H54 (cell line): ENCODE results near the gene CRYGN.

Source experiments
- DNase-seq: peaks from one replicate; pipeline ENCODE4 v3.0.0; 2011; ENCODE audit warnings: low spot score, mixed read lengths; ENCODE audit not compliant: insufficient read length
- FAIRE-seq: peaks from 3 replicates; lab custom pipeline; 2011; peaks lifted over from hg19 to GRCh38; lab: Jason Lieb, UNC
- POLR2A ChIP-seq: IDR thresholded peaks from 2 replicates; pipeline ENCODE4 v1.6.1; 2011; ENCODE audit warnings: low read depth, mild to moderate bottlenecking, low read length

Gene CRYGN, protein sequence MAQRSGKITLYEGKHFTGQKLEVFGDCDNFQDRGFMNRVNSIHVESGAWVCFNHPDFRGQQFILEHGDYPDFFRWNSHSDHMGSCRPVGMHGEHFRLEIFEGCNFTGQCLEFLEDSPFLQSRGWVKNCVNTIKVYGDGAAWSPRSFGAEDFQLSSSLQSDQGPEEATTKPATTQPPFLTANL

GRCh38 chr7:151439855-151440798, at the start of gene CRYGN:
CRYGN (minus strand) TSS chr7:151440141; CDS start chr7:151439917, 224 bp downstream.
- FAIRE-seq (no peak), DNase-seq (no peak)
- TF ChIP-seq POLR2A: no peak

DNA sequence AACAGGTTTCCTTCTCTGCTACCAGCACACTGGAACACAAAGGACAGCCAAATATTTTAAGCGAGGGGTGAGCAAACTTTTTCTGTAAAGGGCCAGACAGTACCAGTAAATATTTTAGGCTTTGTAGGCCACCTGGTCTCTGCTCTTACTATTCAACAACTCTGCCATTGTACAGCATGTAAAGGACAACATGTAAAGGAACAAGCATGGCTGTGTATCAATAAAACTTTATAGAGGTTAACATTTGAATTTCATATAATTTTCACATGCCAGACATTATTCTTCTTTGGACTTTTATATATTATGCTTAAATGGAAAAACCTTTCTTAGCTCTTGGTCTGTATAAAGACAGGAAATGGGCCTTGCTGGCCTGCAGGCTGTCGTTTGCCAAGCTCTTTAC, 49.6 kb upstream of the CRYGN start:
- DNase-seq (no peak), FAIRE-seq (no peak)
- TF ChIP-seq POLR2A: no peak

DNA sequence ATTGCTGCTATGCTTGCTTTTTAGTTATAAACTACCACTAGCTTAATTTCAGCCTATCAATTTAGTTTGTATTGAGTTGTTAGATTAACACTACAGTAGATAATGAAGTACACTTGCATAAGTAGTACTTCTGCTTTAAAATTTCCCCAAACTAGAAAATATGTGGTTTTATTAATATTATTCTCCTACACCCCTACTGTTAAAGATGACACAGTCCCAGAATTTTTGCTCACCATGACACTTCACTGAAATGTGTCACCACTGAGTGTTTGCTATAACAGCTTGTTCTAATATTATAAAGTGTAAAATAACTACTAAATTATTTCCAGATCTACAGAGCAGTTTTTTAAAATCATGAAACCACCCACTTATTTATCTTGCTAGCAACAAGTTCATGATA, 48.2 kb upstream of the CRYGN start:
- TF ChIP-seq POLR2A: no peak
- DNase-seq (no peak), FAIRE-seq (no peak)

DNA sequence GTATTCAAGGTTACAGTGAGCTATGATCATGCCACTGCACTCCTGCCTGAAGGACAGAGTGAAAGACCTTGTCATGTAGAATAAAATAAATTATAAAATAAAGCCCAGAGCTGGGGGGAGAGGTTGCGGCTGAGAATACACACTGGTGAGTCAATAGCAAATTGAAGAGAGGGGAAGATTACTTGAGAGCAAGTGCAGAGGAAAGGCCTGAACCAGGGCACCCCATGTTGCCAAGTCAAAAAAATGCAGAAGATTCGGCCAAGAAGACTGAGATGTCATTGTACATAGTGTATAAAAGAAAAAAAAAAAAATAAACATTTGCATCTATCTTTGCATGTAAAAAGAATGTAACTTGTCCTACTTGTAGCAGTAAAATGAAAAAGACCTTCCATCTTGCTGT, 47.3 kb upstream of the CRYGN start:
- FAIRE-seq (no peak), DNase-seq (no peak)
- TF ChIP-seq POLR2A: no peak

DNA sequence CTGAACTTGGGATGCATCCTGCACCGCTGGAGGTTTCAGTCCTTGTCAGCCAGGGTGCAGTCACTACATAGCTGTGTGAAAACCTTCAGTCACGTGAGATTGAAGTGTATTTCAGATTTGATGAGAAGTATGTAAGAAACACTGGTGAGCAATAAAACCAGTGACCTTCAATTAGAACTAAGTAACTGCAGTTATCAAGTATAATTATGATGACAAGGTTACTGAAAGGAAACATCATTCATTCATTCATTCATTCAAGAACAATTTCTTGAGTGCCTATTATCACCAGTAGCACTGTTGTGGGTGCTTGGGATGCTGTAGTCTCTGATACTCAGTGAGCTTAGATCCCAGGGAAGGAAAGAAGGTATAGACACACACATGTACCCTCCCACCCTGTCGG, 46.1 kb upstream of the CRYGN start:
- TF ChIP-seq POLR2A: no peak
- FAIRE-seq (no peak), DNase-seq (no peak)

DNA sequence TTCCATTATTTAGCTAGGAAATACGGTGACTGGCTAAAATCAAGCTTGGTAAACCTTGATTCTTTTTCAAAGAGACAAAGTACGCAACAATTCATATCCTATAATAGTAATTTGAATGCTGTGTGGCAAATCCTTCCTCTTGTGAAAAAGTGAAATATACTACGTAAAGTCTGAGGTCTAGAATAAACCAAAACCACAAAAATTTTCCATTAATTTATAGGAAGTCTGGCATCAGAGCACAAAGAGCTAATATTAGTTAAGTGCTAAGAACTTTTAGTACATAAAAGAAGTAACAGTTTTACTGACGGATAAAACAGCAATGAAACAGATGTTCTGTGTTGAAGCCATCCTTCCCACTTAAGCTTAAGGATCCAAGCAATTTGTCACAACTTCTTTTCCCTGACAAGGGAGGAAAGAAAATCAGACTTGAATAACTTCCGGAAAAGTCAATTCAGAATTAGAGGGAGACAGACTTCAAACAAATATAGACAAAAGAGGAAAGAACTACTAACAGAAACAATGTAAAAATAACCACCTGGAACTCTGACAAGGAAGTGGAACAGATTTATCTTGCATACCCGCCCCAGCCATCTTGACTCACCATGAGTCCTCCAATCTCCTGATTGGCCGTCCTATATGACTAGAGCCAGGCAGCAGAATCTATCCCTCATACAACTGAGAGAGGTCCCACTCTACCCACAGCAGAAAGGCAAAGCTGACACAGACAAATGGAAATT, 45.2 kb upstream of the CRYGN start:
- DNase-seq: peak; percentile 36
- TF ChIP-seq POLR2A: no peak
- FAIRE-seq: peak; percentile 78

DNA sequence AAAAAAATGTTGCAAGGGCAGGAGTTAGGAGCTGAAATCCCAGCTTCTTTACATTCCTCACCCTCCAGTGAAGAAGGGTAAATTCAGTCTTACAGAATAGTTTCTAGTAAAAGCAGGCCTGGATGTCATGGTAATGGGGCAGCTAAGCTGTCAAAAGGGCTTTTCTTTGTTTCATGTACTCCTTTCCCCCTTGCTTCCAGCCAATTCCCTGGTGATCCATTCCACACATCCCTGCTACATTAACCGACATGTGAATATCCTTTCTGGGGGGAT, 43.7 kb upstream of the CRYGN start:
- no peak for DNase-seq
- no peak for TF ChIP-seq POLR2A
- FAIRE-seq: no peak

GRCh38 chr7:151482883-151483710, 43.2 kb upstream of the CRYGN start:
- FAIRE-seq (no peak), DNase-seq (no peak)
- no peak for TF ChIP-seq POLR2A

GRCh38 chr7:151481650-151482505, 41.9 kb upstream of the CRYGN start:
- TF ChIP-seq POLR2A: no peak
- FAIRE-seq (no peak), DNase-seq (no peak)

GRCh38 chr7:151477867-151478266, 37.9 kb upstream of the CRYGN start:
- no peak for TF ChIP-seq POLR2A
- DNase-seq (no peak), FAIRE-seq (no peak)

DNA sequence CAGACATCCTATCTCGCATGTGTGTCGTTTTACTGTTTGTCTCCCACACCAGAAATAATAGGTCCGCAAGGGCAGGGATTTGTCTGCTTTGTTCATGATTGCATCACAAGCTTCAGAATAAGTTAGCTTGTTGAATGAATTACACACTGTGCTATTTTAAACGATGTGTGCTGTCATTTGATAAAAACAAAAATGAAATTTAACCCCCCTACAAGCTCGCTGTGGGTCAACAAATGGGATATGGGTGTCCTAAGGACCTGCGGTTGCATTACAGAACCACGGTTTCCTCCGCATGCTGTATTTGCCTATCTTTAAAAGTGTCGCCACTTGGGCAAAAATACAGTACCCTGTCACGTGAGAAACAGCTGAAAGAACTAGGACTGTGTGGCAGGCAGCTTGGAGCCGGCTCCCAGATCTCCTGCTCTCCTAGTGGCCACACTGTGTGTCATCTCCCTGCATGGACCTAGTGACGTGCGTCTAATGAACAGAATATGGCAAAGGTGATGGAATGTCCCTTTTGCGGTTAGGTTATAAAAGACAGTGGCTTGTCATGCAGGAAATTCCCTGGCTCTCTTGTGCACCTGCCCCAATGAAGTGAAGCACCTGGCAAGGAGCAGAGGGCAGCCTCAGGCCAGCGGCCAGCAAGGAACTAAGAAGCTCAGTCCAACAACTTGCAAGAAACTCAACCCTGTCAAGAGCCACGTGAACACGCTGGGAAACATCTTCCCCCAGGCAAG, 32.9 kb upstream of the CRYGN start:
- no peak for TF ChIP-seq POLR2A
- no peak for FAIRE-seq
- DNase-seq: no peak

- FAIRE-seq (no peak), DNase-seq (no peak)
- TF ChIP-seq POLR2A: no peak
Observed at GRCh38 chr7:151470711-151471110, 30.8 kb upstream of the CRYGN start.
